Heart left ventricle (tissue), 16 donors: Measurements from ENCODE around the gene KHK. TPM values are rescaled to one million over a fixed set of nuclear protein-coding genes. Genes with fewer than 3 reads are reported as not detected.

Source experiments
- ATAC-seq, 4 donors: fragments of 200-7000 bp; cut with Tn5 transposase; one replicate each; pipeline ENCODE4 v1.9.1; 2020 to 2022; ENCODE audit warnings: moderate library complexity in 4 of 4, mild to moderate bottlenecking in 3 of 4, moderate number of reproducible peaks in 1 of 4
- DNase-seq, 5 donors: peaks; one replicate each; pipeline ENCODE4 v3.0.0-alpha.2; 2020
- H3K27ac ChIP-seq, 12 donors: fragments of 200-600 bp; sonication (generic) in 4 of 12; one replicate each; pipeline versions ENCODE4 v1.5.0 to v1.8.0; 2016 to 2022; ENCODE audit warnings: mild to moderate bottlenecking in 2 of 12
- H3K27me3 ChIP-seq, 9 donors: fragments of 200-600 bp; sonication (generic) in 2 of 9; one replicate each; pipeline versions ENCODE4 v1.5.1 to v1.8.0; 2016 to 2022; ENCODE audit warnings: mild to moderate bottlenecking in 3 of 9
- H3K36me3 ChIP-seq, 9 donors: fragments of 200-600 bp; sonication (generic) in 2 of 9; one replicate each; pipeline versions ENCODE4 v1.5.0 to v1.8.0; 2018 to 2022; ENCODE audit warnings: mild to moderate bottlenecking in 2 of 9
- H3K4me1 ChIP-seq, 12 donors: fragments of 200-600 bp; sonication (generic) in 4 of 12; one replicate each; pipeline versions ENCODE4 v1.5.0 to v1.8.0; 2016 to 2022; ENCODE audit warnings: mild to moderate bottlenecking in 3 of 12
- H3K4me3 ChIP-seq, 12 donors: fragments of 200-600 bp; sonication (generic) in 4 of 12; one replicate each; pipeline versions ENCODE4 v1.5.0 to v1.8.0; 2017 to 2022; ENCODE audit warnings: mild to moderate bottlenecking in 9 of 12, moderate library complexity in 4 of 12
- H3K9me3 ChIP-seq, 12 donors: fragments of 200-600 bp; sonication (generic) in 4 of 12; one replicate each; pipeline versions ENCODE4 v1.5.0 to v1.8.0; 2016 to 2022; ENCODE audit warnings: mild to moderate bottlenecking in 1 of 12
- CTCF ChIP-seq, 12 donors: fragments of 200-600 bp; sonication (generic) in 4 of 12; IDR thresholded peaks; one replicate each; pipeline versions ENCODE4 v1.5.0 to v1.8.0; 2018 to 2022; ENCODE audit warnings: antibody characterized with exemption in 12 of 12, mild to moderate bottlenecking in 5 of 12
- POLR2A ChIP-seq, 2 donors: fragments of 450-650 bp; IDR thresholded peaks; one replicate each; pipeline ENCODE4 v1.6.1; 2017; ENCODE audit warnings: antibody characterized with exemption in 2 of 2, mild to moderate bottlenecking in 2 of 2, moderate library complexity in 2 of 2
- WGBS, 4 donors: extraction: QIAGEN DNeasy Blood & Tissue Kit in 2 of 4; methylation state at CpG; one replicate each; pipeline versions ENCODE4 v1.1.5 to v1.1.7; 2013 to 2018; 5-methylcytosine and 5-hydroxymethylcytosine counted together
- intact Hi-C, 10 donors: fragments of 100-400 bp; cut with DNase I; formaldehyde crosslinking; loops; one replicate each; pipeline versions ENCODE4 v1.11.1 to v1.14.2; 2022
- polyA plus RNA-seq, 2 donors: library from polyadenylated mRNA; stranded (reverse); fragments of 200-250 nt; gene quantifications; one replicate each; pipeline ENCODE4 v1.2.3, GENCODE V29; 2013
- total RNA-seq, 9 donors: library from RNA; depleted of rRNA in 2 of 9; stranded (reverse); fragments of >200 nt in 2 of 9; fragmentation: NEBNext Ultra II Directional in 3 of 9; extraction: Animal tissue kit (Norgen Biotek cat#: 25700) in 3 of 9; gene quantifications; one replicate each; pipeline versions ENCODE4 v1.1.0 to v1.2.4, GENCODE V29; 2016 to 2023
- donor health status: ischemic (EF 13 %, LVEDD 7.1; RV severe dilation, severe dysfunction).
- donor health status: healthy with polysubstance abuse.
- donor health status: DM: no; HTN: yes; CAD: no.
- donor health status: DM: no; HTN: no; CAD: no.
- donor health status: ischemic (EF 25% LVEDD 6.9; RV normal size, moderate dysfunction).
- donor health status: ischemic (EF 25% LVEDD 5.7; RV mildly dilated, moderate dysfunction).
- donor health status: healthy.
- donor health status: DM: yes; HTN: yes; CAD: no.
- donor health status: ischemic (EF 35%, LVEDD 5.7; RV mildly dilated, moderate dysfunction).
- donor health status: nonischemic (EF 11% LVEDD 7.7; RV severe dilation, severe dysfunction).
- donor health status: DM: yes; HTN: yes; CAD: no.
- donor health status: PGD.
- donor health status: ischemic (EF 29% LVEDD 5.4; RV normal size, mild dysfunction).
- donor health status: nonischemic (EF 23%, LVEDD 6.1; RV moderate dilation, normal function).

Gene KHK
- total and polyA plus RNA-seq, 11 donors, result 0.89 to 3.9 (median 1.8) TPM

- H3K9me3 ChIP-seq, result no peaks in the 10 kb centered on the region
- H3K4me1 ChIP-seq, result no peaks in the 10 kb centered on the region
- no peak overlapping the region for H3K27ac ChIP-seq
- 91 to 94% (median 93%) methylated on average over 8 of the region's 8 CpGs for WGBS, 4 donors
- TF ChIP-seq POLR2A (IDR thresholded peaks at IDR 0.05), result no peak
- no peak for ATAC-seq
- H3K27me3 ChIP-seq, result no peaks in the 10 kb centered on the region
- no peak overlapping the region for H3K4me3 ChIP-seq
- H3K36me3 ChIP-seq, result no peaks in the 10 kb centered on the region
- intact Hi-C loops, result no loop called here
- DNase-seq, result no peak
Observed at GRCh38 chr2:27147935-27148334, 61.4 kb downstream of the KHK start.

GRCh38 chr2:27148801-27149439 is 62.3 kb downstream of the KHK start, which contains the start of gene TCF23:
Gene TCF23, plus strand, starts transcription at chr2:27149004. Its CDS starts 130 bp downstream, at chr2:27149134.
- ATAC-seq (no peak), DNase-seq (no peak)
- 52 to 58% (median 56%) methylated on average over 12 of the region's 12 CpGs for WGBS, 4 donors
- H3K27me3 ChIP-seq, result no peaks in the 10 kb centered on the region
- H3K4me3 ChIP-seq, result no peak within 1 kb of the TSS
- H3K9me3 ChIP-seq, result no peaks in the 10 kb centered on the region
- TF ChIP-seq POLR2A (IDR thresholded peaks at IDR 0.05), result no peak
- TF ChIP-seq CTCF (IDR thresholded peaks at IDR 0.05), result no peak
- no peaks in the 10 kb centered on the region for H3K36me3 ChIP-seq
- intact Hi-C loops, result no loop called here
- no peak within 1 kb of the TSS for H3K27ac ChIP-seq
- no peaks in the 10 kb centered on the region for H3K4me1 ChIP-seq

- DNase-seq (no peak), ATAC-seq (peak in 1 of 4 donors; percentile 43)
- H3K36me3 ChIP-seq, result no peaks in the 10 kb centered on the region
- intact Hi-C loops, result no loop called here
- no peaks in the 10 kb centered on the region for H3K27me3 ChIP-seq
- H3K9me3 ChIP-seq, result no peaks in the 10 kb centered on the region
- no peak overlapping the region for H3K4me3 ChIP-seq
- no peak for TF ChIP-seq POLR2A (IDR thresholded peaks at IDR 0.05)
- no peak for TF ChIP-seq CTCF (IDR thresholded peaks at IDR 0.05)
- H3K27ac ChIP-seq, result no peak overlapping the region
- no peaks in the 10 kb centered on the region for H3K4me1 ChIP-seq
- 85 to 88% (median 86%) methylated on average over 29 of the region's 29 CpGs for WGBS, 4 donors
Observed at GRCh38 chr2:27149570-27150405, 63.2 kb downstream of the KHK start.

Other genes with a start within 250 kb of the KHK start
- under 1 TPM in 2 of 9 donors, not detected in 7; 0.06 to 0.13 TPM for gene DPYSL5, start 238.6 kb upstream of the KHK start, total RNA-seq
- gene DPYSL5, start 238.6 kb upstream of the KHK start, polyA plus RNA-seq, result not detected
- 10 to 100 TPM; 27.4 to 55.2 (median 42.3) TPM for gene MAPRE3, start 116.1 kb upstream of the KHK start, total RNA-seq
- 10 to 100 TPM; 28.7 to 65.0 TPM for gene MAPRE3, start 116.1 kb upstream of the KHK start, polyA plus RNA-seq
- 10 to 100 TPM; 18.3 to 58.0 (median 31.6) TPM for gene TMEM214, start 53.8 kb upstream of the KHK start, total RNA-seq
- gene TMEM214, start 53.8 kb upstream of the KHK start, polyA plus RNA-seq, result 10 to 100 TPM; 27.4 to 57.0 TPM
- 10 to 100 TPM in 4 of 9 donors, 1 to 10 TPM in 5; 4.9 to 12.5 (median 9.9) TPM for gene AGBL5, start 35.1 kb upstream of the KHK start, total RNA-seq
- gene AGBL5, start 35.1 kb upstream of the KHK start, polyA plus RNA-seq, result 1 to 10 TPM; 4.5 to 7.9 TPM
- 100 to 1,000 TPM; 215 to 466 (median 343) TPM for gene OST4, start 15.1 kb upstream of the KHK start, total RNA-seq
- 100 to 1,000 TPM; 335 to 517 TPM for gene OST4, start 15.1 kb upstream of the KHK start, polyA plus RNA-seq
- gene EMILIN1, start 8.2 kb upstream of the KHK start, total RNA-seq, result 10 to 100 TPM in 8 of 9 donors, 1 to 10 TPM in 1; 7.5 to 76.9 (median 16.3) TPM
- 10 to 100 TPM; 21.0 to 31.2 TPM for gene EMILIN1, start 8.2 kb upstream of the KHK start, polyA plus RNA-seq
- 1 to 10 TPM in 4 of 9 donors, under 1 TPM in 4, not detected in 1; 0.24 to 2.7 (median 1.0) TPM for gene CGREF1, start 32.4 kb downstream of the KHK start, total RNA-seq
- gene CGREF1, start 32.4 kb downstream of the KHK start, polyA plus RNA-seq, result under 1 TPM; 0.67 to 0.99 TPM
- gene ABHD1, start 37.0 kb downstream of the KHK start, total RNA-seq, result 1 to 10 TPM in 8 of 9 donors, not detected in 1; 1.2 to 3.9 (median 2.0) TPM
- gene ABHD1, start 37.0 kb downstream of the KHK start, polyA plus RNA-seq, result 1 to 10 TPM in 1 of 2 donors, under 1 TPM in 1; 0.47 to 6.2 TPM
- 10 to 100 TPM; 41.1 to 74.5 (median 48.7) TPM for gene PREB, start 47.9 kb downstream of the KHK start, total RNA-seq
- 10 to 100 TPM; 54.3 to 99.4 TPM for gene PREB, start 47.9 kb downstream of the KHK start, polyA plus RNA-seq
- not detected for gene PRR30, start 52.6 kb downstream of the KHK start, total RNA-seq
- not detected for gene PRR30, start 52.6 kb downstream of the KHK start, polyA plus RNA-seq
- gene TCF23, start 62.2 kb downstream of the KHK start, total RNA-seq, result under 1 TPM in 3 of 9 donors, not detected in 6; 0.07 to 0.85 (median 0.68) TPM
- under 1 TPM; 0.04 TPM for gene TCF23, start 62.2 kb downstream of the KHK start, polyA plus RNA-seq
- 100 to 1,000 TPM in 8 of 9 donors, 10 to 100 TPM in 1; 96.9 to 210 (median 144) TPM for gene ATRAID, start 125.3 kb downstream of the KHK start, total RNA-seq
- gene ATRAID, start 125.3 kb downstream of the KHK start, polyA plus RNA-seq, result 100 to 1,000 TPM; 126 to 195 TPM
- 10 to 100 TPM in 5 of 9 donors, 1 to 10 TPM in 4; 6.3 to 16.7 (median 10.3) TPM for gene SLC5A6, start 125.5 kb downstream of the KHK start, total RNA-seq
- gene SLC5A6, start 125.5 kb downstream of the KHK start, polyA plus RNA-seq, result 10 to 100 TPM in 1 of 2 donors, 1 to 10 TPM in 1; 6.7 to 37.7 TPM
- gene CAD, start 130.6 kb downstream of the KHK start, total RNA-seq, result 10 to 100 TPM in 2 of 9 donors, 1 to 10 TPM in 7; 5.0 to 14.2 (median 6.7) TPM
- gene CAD, start 130.6 kb downstream of the KHK start, polyA plus RNA-seq, result 1 to 10 TPM; 3.2 to 9.3 TPM
- gene SLC30A3, start 176.3 kb downstream of the KHK start, total RNA-seq, result 10 to 100 TPM in 2 of 9 donors, 1 to 10 TPM in 7; 5.0 to 18.1 (median 9.0) TPM
- gene SLC30A3, start 176.3 kb downstream of the KHK start, polyA plus RNA-seq, result 1 to 10 TPM; 5.6 to 9.2 TPM
- 1 to 10 TPM in 5 of 9 donors, under 1 TPM in 4; 0.36 to 3.3 (median 1.2) TPM for gene DNAJC5G, start 188.7 kb downstream of the KHK start, total RNA-seq
- 1 to 10 TPM in 1 of 2 donors, under 1 TPM in 1; 0.11 to 1.8 TPM for gene DNAJC5G, start 188.7 kb downstream of the KHK start, polyA plus RNA-seq
- 100 to 1,000 TPM; 175 to 329 (median 241) TPM for gene TRIM54, start 195.7 kb downstream of the KHK start, total RNA-seq
- 100 to 1,000 TPM; 128 to 324 TPM for gene TRIM54, start 195.7 kb downstream of the KHK start, polyA plus RNA-seq
- gene UCN, start 221.7 kb downstream of the KHK start, total RNA-seq, result 1 to 10 TPM in 6 of 9 donors, under 1 TPM in 3; 0.60 to 2.5 (median 1.1) TPM
- gene UCN, start 221.7 kb downstream of the KHK start, polyA plus RNA-seq, result 1 to 10 TPM; 1.3 to 1.4 TPM
- gene MPV17, start 236.3 kb downstream of the KHK start, total RNA-seq, result 100 to 1,000 TPM in 1 of 9 donors, 10 to 100 TPM in 8; 48.8 to 103 (median 65.7) TPM
- 100 to 1,000 TPM in 1 of 2 donors, 10 to 100 TPM in 1; 69.3 to 134 TPM for gene MPV17, start 236.3 kb downstream of the KHK start, polyA plus RNA-seq